Epidermal melanocyte (primary cell): ENCODE measurements around the gene C6orf89.

Experiments used
- DNase-seq: peaks from one replicate; pipeline ENCODE4 v3.0.0; 2011; ENCODE audit warnings: low spot score; ENCODE audit not compliant: insufficient read length

C6orf89 gene

GRCh38 chr6:36852481-36853147, 33.1 kb upstream of the C6orf89 start:
- DNase-seq, result no peak

GRCh38 chr6:36853325-36853724, 32.4 kb upstream of the C6orf89 start:
- DNase-seq, result no peak

GRCh38 chr6:36855750-36856149, 30.0 kb upstream of the C6orf89 start:
- DNase-seq, result no peak

- no peak for DNase-seq
These were observed 29.5 kb upstream of the C6orf89 start for GRCh38 chr6:36856277-36856676.

- DNase-seq, result no peak
These were observed 28.4 kb upstream of the C6orf89 start for GRCh38 chr6:36857325-36857724.

GRCh38 chr6:36858407-36858981, 27.3 kb upstream of the C6orf89 start:
- DNase-seq, result no peak

- DNase-seq, result no peak
These were observed 25.6 kb upstream of the C6orf89 start for GRCh38 chr6:36860126-36860525.

GRCh38 chr6:36862164-36862847, 23.4 kb upstream of the C6orf89 start:
- no peak for DNase-seq

- DNase-seq, result no peak
These were observed 22.8 kb upstream of the C6orf89 start for GRCh38 chr6:36862848-36863382.

GRCh38 chr6:36863670-36864540, 21.8 kb upstream of the C6orf89 start:
- DNase-seq, result no peak

GRCh38 chr6:36865835-36866234, 19.9 kb upstream of the C6orf89 start:
- no peak for DNase-seq

- no peak for DNase-seq
These were observed 18.1 kb upstream of the C6orf89 start for GRCh38 chr6:36867471-36868224.

GRCh38 chr6:36871686-36872085, 14.1 kb upstream of the C6orf89 start:
- DNase-seq, result no peak

GRCh38 chr6:36873115-36873514, 12.6 kb upstream of the C6orf89 start:
- no peak for DNase-seq

- no peak for DNase-seq
These were observed 11.9 kb upstream of the C6orf89 start for GRCh38 chr6:36873612-36874442.

GRCh38 chr6:36874443-36875249, 11.1 kb upstream of the C6orf89 start, which contains the start of gene PPIL1:
Gene PPIL1, minus strand, starts transcription at chr6:36874803. Its CDS starts 31 bp downstream, at chr6:36874772.
- DNase-seq, result peak; percentile 91

GRCh38 chr6:36875250-36875633, 10.5 kb upstream of the C6orf89 start:
- DNase-seq, result no peak

GRCh38 chr6:36884610-36885009, 1.1 kb upstream of the C6orf89 start:
- DNase-seq, result no peak
